ENCODE results near the gene FAP. TPM values are rescaled to one million over a fixed set of nuclear protein-coding genes. Genes with fewer than 3 reads are reported as not detected.

FAP gene
- total and polyA plus RNA-seq, 9 of the 15 experiments (the other 6 are each of a cell fraction or from before 2014, with no cell fraction given): not detected

DNA sequence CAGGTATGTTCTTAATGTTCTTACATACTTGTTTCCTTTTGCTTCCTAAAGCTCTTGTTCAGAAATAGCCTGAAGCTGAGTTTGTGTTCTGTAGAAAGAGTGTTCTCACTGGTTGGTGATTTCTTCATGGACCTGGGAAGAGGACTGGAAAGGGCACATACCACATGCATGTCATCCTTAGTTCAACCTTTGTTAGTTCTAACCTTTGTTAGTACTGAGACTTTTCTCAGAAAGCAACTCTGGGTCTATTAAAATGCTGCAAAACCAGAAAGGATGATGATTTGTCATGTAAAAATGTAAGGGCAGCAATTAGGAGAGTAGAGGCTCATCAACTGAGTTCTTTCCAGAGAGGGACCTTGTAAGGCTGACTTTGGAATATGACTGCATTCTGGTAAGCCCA lies 2.5 kb upstream of the FAP start:
- DNase-seq (ENCODE audit: extremely low read depth in 1 of 4, low spot score in 3 of 4) (no peak), ATAC-seq (no peak), FAIRE-seq (no peak)
- intact Hi-C loops (cut with micrococcal nuclease) (no loop called here), in situ Hi-C loops (cut with MboI) (no loop called here)
- no peak overlapping the region for H2AFZ ChIP-seq (ENCODE audit: low read depth, low read length)
- H3K27ac ChIP-seq (ENCODE audit: extremely low read depth, low read depth, low read length): no peak overlapping the region
- BruUV-seq (replicated peaks): no TSS peak
- CTCF ChIA-PET (ENCODE audit: low intra/inter-chr PET ratio): no interaction called here
- no peaks in the 10 kb centered on the region for H3K27me3 ChIP-seq (ENCODE audit: control insufficient read depth in 2 of 2, insufficient read depth in 2 of 2, low read length in 2 of 2)
- no peak overlapping the region for H3K4me2 ChIP-seq (ENCODE audit: insufficient read depth, low read length)
- H3K79me2 ChIP-seq (ENCODE audit: control insufficient read depth, insufficient read depth, low read length): no peaks in the 10 kb centered on the region
- H4K20me1 ChIP-seq (replicated peaks; ENCODE audit: control insufficient read depth, insufficient read depth, low read length): no peaks in the 10 kb centered on the region
- H3K9ac ChIP-seq (ENCODE audit: insufficient read depth in 1 of 2, low read depth in 2 of 2, low read length in 2 of 2): no peak overlapping the region
- H3K4me1 ChIP-seq (replicated peaks in 1 of 2; ENCODE audit: control insufficient read depth in 2 of 2, insufficient read depth in 2 of 2, low read length in 2 of 2): no peaks in the 10 kb centered on the region
- H3K9me3 ChIP-seq (replicated peaks; ENCODE audit: control insufficient read depth, insufficient read depth, low read depth, low read length): 0 out of 2 replicates have a peak, but pooled peaks cover 2% of the 10 kb centered on the region
- no peaks in the 10 kb centered on the region for H3K36me3 ChIP-seq (ENCODE audit: control insufficient read depth, insufficient read depth, low read length)
- TF ChIP-seq ZBTB2 (IDR thresholded peaks at IDR 0.05) (no peak), MYC (IDR thresholded peaks at IDR 0.05; ENCODE audit: low read depth, low read length) (no peak), MYC (CRISPR knock-in tag; IDR thresholded peaks at IDR 0.05; ENCODE audit: borderline replicate concordance, low read depth) (no peak), EZH2 (IDR thresholded peaks at IDR 0.05; ENCODE audit: borderline replicate concordance, low read depth, low read length) (no peak), NRF1 (conservative IDR thresholded peaks at IDR 0.05 in 1 of 2, IDR thresholded peaks at IDR 0.05 in 1 of 2) (no peak)
- POLR2A ChIA-PET: no interaction called here
- no peak overlapping the region for H3K4me3 ChIP-seq
- H3K9me1 ChIP-seq (ENCODE audit: control insufficient read depth, insufficient read depth, low read length): no peaks in the 10 kb centered on the region

DNA sequence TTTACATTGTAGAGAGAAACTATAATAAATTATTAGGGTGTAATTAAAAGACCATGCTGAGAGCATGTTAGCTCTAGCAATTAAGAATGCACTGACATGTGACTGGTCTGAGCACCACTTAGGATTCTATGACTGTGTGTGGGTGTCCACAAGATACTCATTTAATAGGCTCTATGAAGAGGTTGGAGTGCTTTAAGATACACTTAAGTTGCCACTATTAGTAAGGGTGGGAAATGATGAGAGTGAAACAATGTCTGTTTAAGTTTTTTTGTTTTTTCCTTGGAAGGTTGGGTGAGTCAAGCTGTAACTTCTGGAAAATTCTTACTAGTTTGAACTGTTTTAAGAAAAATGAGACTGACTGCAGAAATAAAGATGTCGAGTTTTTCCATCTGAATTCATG lies 1.8 kb upstream of the FAP start:
- Histone ChIP-seq H3K9me3 (replicated peaks; ENCODE audit: control insufficient read depth, insufficient read depth, low read depth, low read length) (0 out of 2 replicates have a peak, but pooled peaks cover 2% of the 10 kb centered on the region), H4K20me1 (replicated peaks; ENCODE audit: control insufficient read depth, insufficient read depth, low read length) (no peaks in the 10 kb centered on the region), H3K4me3 (no peak overlapping the region), H3K27me3 (ENCODE audit: control insufficient read depth in 2 of 2, insufficient read depth in 2 of 2, low read length in 2 of 2) (no peaks in the 10 kb centered on the region), H3K4me1 (replicated peaks in 1 of 2; ENCODE audit: control insufficient read depth in 2 of 2, insufficient read depth in 2 of 2, low read length in 2 of 2) (no peaks in the 10 kb centered on the region), H3K9me1 (ENCODE audit: control insufficient read depth, insufficient read depth, low read length) (no peaks in the 10 kb centered on the region), H3K79me2 (ENCODE audit: control insufficient read depth, insufficient read depth, low read length) (no peaks in the 10 kb centered on the region), H3K36me3 (ENCODE audit: control insufficient read depth, insufficient read depth, low read length) (no peaks in the 10 kb centered on the region), H3K4me2 (ENCODE audit: insufficient read depth, low read length) (no peak overlapping the region), H2AFZ (ENCODE audit: low read depth, low read length) (no peak overlapping the region), H3K9ac (ENCODE audit: insufficient read depth in 1 of 2, low read depth in 2 of 2, low read length in 2 of 2) (no peak overlapping the region), H3K27ac (ENCODE audit: extremely low read depth, low read depth, low read length) (no peak overlapping the region)
- 0% methylated on average over 1 of the region's 1 CpG for WGBS (ENCODE audit: insufficient coverage, low coverage, missing lambda C conversion rate)
- BruUV-seq (replicated peaks): no TSS peak
- no peak for FAIRE-seq
- no peak for DNase-seq (ENCODE audit: extremely low read depth in 1 of 4, low spot score in 3 of 4)
- intact Hi-C loops (cut with micrococcal nuclease): no loop called here
- ChIA-PET CTCF (ENCODE audit: low intra/inter-chr PET ratio) (no interaction called here), POLR2A (no interaction called here)
- TF ChIP-seq CSDE1 (IDR thresholded peaks at IDR 0.05) (no peak), RBM39 (optimal IDR thresholded peaks at IDR 0.05; ENCODE audit: low read depth, low read length) (no peak)
- no peak for ATAC-seq
- in situ Hi-C loops (cut with MboI): no loop called here

All from K562 (cell line).